Naive thymus-derived CD4-positive, alpha-beta T cell (primary cell): ENCODE data around the gene PLCH2. TPM values are rescaled to one million over a fixed set of nuclear protein-coding genes. Genes with fewer than 3 reads are reported as not detected.

Source experiments
- ATAC-seq: fragments of 150-1000 bp; cut with Tn5 transposase; 2 replicates; pipeline ENCODE4 v1.10.0; 2021; ENCODE audit warnings: mild to moderate bottlenecking, moderate library complexity
- CTCF ChIA-PET: fragments of 350-600 bp; sonication (Branson Sonifier 250); formaldehyde crosslinking; loops from one replicate; lab custom pipeline; 2021; ENCODE audit warnings: antibody characterized with exemption; lab: Charles Lee
- POLR2A ChIA-PET: fragments of 350-600 bp; sonication (Branson Sonifier 250); formaldehyde crosslinking; loops from one replicate; lab custom pipeline; 2021; ENCODE audit warnings: antibody characterized with exemption, inconsistent platforms; lab: Charles Lee
- DNase-seq, 9 donors: peaks; one replicate each; pipeline versions ENCODE4 v3.0.0 to v3.0.0-alpha.2; 2020 to 2022; ENCODE audit warnings: mixed read lengths in 1 of 9
- H3K27ac ChIP-seq: one replicate; pipeline ENCODE4 v1.7.0; 2013; ENCODE audit warnings: mild to moderate bottlenecking, low read depth, low read length, moderate library complexity
- H3K27me3 ChIP-seq, 2 donors: one replicate each; pipeline ENCODE4 v1.7.0; 2013; ENCODE audit warnings: low read length in 2 of 2, mild to moderate bottlenecking in 2 of 2, moderate library complexity in 2 of 2; ENCODE audit not compliant: control insufficient read depth in 2 of 2, insufficient read depth in 2 of 2
- H3K36me3 ChIP-seq, 3 experiments: 1 replicate in 2 of 3; 2 replicates in 1 of 3; pipeline ENCODE4 v1.7.0; 2013; ENCODE audit warnings: low read length in 3 of 3, mild to moderate bottlenecking in 3 of 3, moderate library complexity in 1 of 3; ENCODE audit not compliant: insufficient read depth in 3 of 3, control insufficient read depth in 2 of 3
- H3K4me1 ChIP-seq, 2 donors: one replicate each; pipeline ENCODE4 v1.7.0; 2013; ENCODE audit warnings: low read length in 2 of 2, mild to moderate bottlenecking in 2 of 2, moderate library complexity in 1 of 2; ENCODE audit not compliant: control insufficient read depth in 2 of 2, insufficient read depth in 2 of 2
- H3K4me3 ChIP-seq: 2 replicates; pipeline ENCODE4 v1.7.0; 2013; ENCODE audit warnings: mild to moderate bottlenecking, low read length
- H3K9me3 ChIP-seq, 3 experiments: 1 replicate in 2 of 3; 2 replicates in 1 of 3; pipeline ENCODE4 v1.7.0; 2013; ENCODE audit warnings: low read length in 3 of 3; ENCODE audit not compliant: control insufficient read depth in 2 of 3
- H3K27ac Mint-ChIP-seq, 9 donors: one replicate each; pipeline ENCODE4 v1.8.0; 2020 to 2022; ENCODE audit warnings: mixed read lengths in 9 of 9, mild to moderate bottlenecking in 8 of 9, moderate library complexity in 5 of 9, inconsistent platforms in 2 of 9
- H3K27me3 Mint-ChIP-seq, 5 donors: one replicate each; pipeline ENCODE4 v1.8.0; 2021 to 2022; ENCODE audit warnings: mixed read lengths in 5 of 5, mild to moderate bottlenecking in 1 of 5
- H3K36me3 Mint-ChIP-seq, 5 donors: one replicate each; pipeline ENCODE4 v1.8.0; 2020 to 2022; ENCODE audit warnings: mixed read lengths in 5 of 5, mild to moderate bottlenecking in 3 of 5, inconsistent platforms in 1 of 5
- H3K4me1 Mint-ChIP-seq, 7 donors: one replicate each; pipeline ENCODE4 v1.8.0; 2020 to 2022; ENCODE audit warnings: mixed read lengths in 7 of 7, mild to moderate bottlenecking in 3 of 7, inconsistent platforms in 1 of 7
- H3K4me3 Mint-ChIP-seq, 10 donors: one replicate each; pipeline ENCODE4 v1.8.0; 2020 to 2022; ENCODE audit warnings: mild to moderate bottlenecking in 10 of 10, mixed read lengths in 10 of 10, moderate library complexity in 6 of 10, inconsistent platforms in 2 of 10
- H3K9me3 Mint-ChIP-seq, 11 donors: one replicate each; pipeline ENCODE4 v1.8.0; 2020 to 2022; ENCODE audit warnings: mixed read lengths in 11 of 11, mild to moderate bottlenecking in 4 of 11, inconsistent platforms in 1 of 11, moderate library complexity in 1 of 11
- intact Hi-C, 2 donors: fragments of 100-400 bp; cut with micrococcal nuclease; formaldehyde crosslinking; loops; one replicate each; pipeline ENCODE4 v1.15.1; 2023
- polyA plus RNA-seq, 2 donors: library from polyadenylated mRNA; unstranded; fragments of 300-500 nt; fragmentation: Illumina TruSeq; gene quantifications; one replicate each; pipeline ENCODE4 v1.2.3, GENCODE V29; 2021
- total RNA-seq, 6 experiments: library from RNA in 5 of 6; stranded (reverse) in 5 of 6; gene quantifications; 1 replicate in 5 of 6; 2 replicates in 1 of 6; pipeline ENCODE4 v1.2.3 and lab custom pipeline; 2021 to 2026

PLCH2 gene
- total and polyA plus RNA-seq, 7 experiments from 2014 or later = 0.11 to 37.4 (median 11.8) TPM

GRCh38 chr1:2451741-2452140 lies 24.3 kb upstream of the PLCH2 start:
- Mint-ChIP-seq H3K4me3 (no peak overlapping the region), H3K27me3 (no peaks in the 10 kb centered on the region), H3K36me3 (no peaks in the 10 kb centered on the region), H3K27ac (no peak overlapping the region), H3K4me1 (peaks cover 0 to 2% (median 0%) of the 10 kb centered on the region in 7 donors), H3K9me3 (no peaks in the 10 kb centered on the region)
- ChIA-PET CTCF (interaction anchor here (0.8 kb wide), 1 partner anchor 95 kb away, joined by 3 read pairs; no protein-coding TSS in a partner anchor), POLR2A (no interaction called here)
- Histone ChIP-seq H3K27ac (no peak overlapping the region), H3K9me3 (no peaks in the 10 kb centered on the region), H3K27me3 (no peaks in the 10 kb centered on the region), H3K36me3 (no peaks in the 10 kb centered on the region), H3K4me1 (no peaks in the 10 kb centered on the region), H3K4me3 (no peak overlapping the region)
- DNase-seq = no peak
- intact Hi-C loops = no loop called here
- no peak for ATAC-seq

GRCh38 chr1:2452201-2452931 lies 23.7 kb upstream of the PLCH2 start:
- H3K4me3 ChIP-seq = no peak overlapping the region
- ChIA-PET POLR2A (no interaction called here), CTCF (no interaction called here)
- no peaks in the 10 kb centered on the region for H3K9me3 ChIP-seq
- DNase-seq (no peak), ATAC-seq (no peak)
- no peaks in the 10 kb centered on the region for H3K4me1 ChIP-seq
- intact Hi-C loops = no loop called here
- no peaks in the 10 kb centered on the region for H3K27me3 ChIP-seq
- no peaks in the 10 kb centered on the region for H3K27me3 Mint-ChIP-seq
- H3K36me3 Mint-ChIP-seq = no peaks in the 10 kb centered on the region
- H3K27ac ChIP-seq = no peak overlapping the region
- no peaks in the 10 kb centered on the region for H3K4me1 Mint-ChIP-seq
- no peak overlapping the region for H3K4me3 Mint-ChIP-seq
- H3K36me3 ChIP-seq = no peaks in the 10 kb centered on the region
- H3K9me3 Mint-ChIP-seq = no peaks in the 10 kb centered on the region
- H3K27ac Mint-ChIP-seq = no peak overlapping the region

- intact Hi-C loops = no loop called here
- ChIA-PET CTCF (no interaction called here), POLR2A (no interaction called here)
- peak overlapping the region in 1 of 9 donors; percentile 33 for H3K27ac Mint-ChIP-seq
- ATAC-seq = no peak
- no peaks in the 10 kb centered on the region for H3K9me3 Mint-ChIP-seq
- Histone ChIP-seq H3K27me3 (no peaks in the 10 kb centered on the region), H3K36me3 (no peaks in the 10 kb centered on the region), H3K4me1 (no peaks in the 10 kb centered on the region), H3K27ac (no peak overlapping the region), H3K4me3 (no peak overlapping the region), H3K9me3 (no peaks in the 10 kb centered on the region)
- no peaks in the 10 kb centered on the region for H3K27me3 Mint-ChIP-seq
- no peaks in the 10 kb centered on the region for H3K4me1 Mint-ChIP-seq
- no peak overlapping the region for H3K4me3 Mint-ChIP-seq
- no peaks in the 10 kb centered on the region for H3K36me3 Mint-ChIP-seq
- no peak for DNase-seq
These were observed 23.2 kb upstream of the PLCH2 start for GRCh38 chr1:2452932-2453315.

GRCh38 chr1:2454227-2454626 lies 21.9 kb upstream of the PLCH2 start:
- Mint-ChIP-seq H3K4me3 (no peak overlapping the region), H3K36me3 (no peaks in the 10 kb centered on the region), H3K27me3 (no peaks in the 10 kb centered on the region), H3K27ac (no peak overlapping the region), H3K4me1 (no peaks in the 10 kb centered on the region), H3K9me3 (no peaks in the 10 kb centered on the region)
- H3K27me3 ChIP-seq = no peaks in the 10 kb centered on the region
- H3K36me3 ChIP-seq = no peaks in the 10 kb centered on the region
- POLR2A ChIA-PET = no interaction called here
- CTCF ChIA-PET = no interaction called here
- ATAC-seq (no peak), DNase-seq (no peak)
- intact Hi-C loops = no loop called here
- H3K4me1 ChIP-seq = no peaks in the 10 kb centered on the region
- H3K4me3 ChIP-seq = no peak overlapping the region
- H3K9me3 ChIP-seq = no peaks in the 10 kb centered on the region
- no peak overlapping the region for H3K27ac ChIP-seq

- Mint-ChIP-seq H3K36me3 (no peaks in the 10 kb centered on the region), H3K27ac (no peak overlapping the region), H3K27me3 (no peaks in the 10 kb centered on the region), H3K9me3 (no peaks in the 10 kb centered on the region), H3K4me1 (no peaks in the 10 kb centered on the region), H3K4me3 (no peak overlapping the region)
- ChIA-PET POLR2A (no interaction called here), CTCF (interaction anchor here (0.7 kb wide), 1 partner anchor 34 kb away, joined by 3 read pairs; no protein-coding TSS in a partner anchor)
- Histone ChIP-seq H3K4me3 (no peak overlapping the region), H3K4me1 (no peaks in the 10 kb centered on the region), H3K9me3 (no peaks in the 10 kb centered on the region), H3K27ac (no peak overlapping the region), H3K36me3 (no peaks in the 10 kb centered on the region), H3K27me3 (no peaks in the 10 kb centered on the region)
- no peak for ATAC-seq
- intact Hi-C loops = no loop called here
- DNase-seq = no peak
These were observed 20.3 kb upstream of the PLCH2 start for GRCh38 chr1:2455757-2456156.

GRCh38 chr1:2457444-2457843 lies 18.6 kb upstream of the PLCH2 start:
- no peaks in the 10 kb centered on the region for H3K9me3 ChIP-seq
- no peak for ATAC-seq
- Mint-ChIP-seq H3K36me3 (no peaks in the 10 kb centered on the region), H3K27ac (no peak overlapping the region), H3K27me3 (no peaks in the 10 kb centered on the region), H3K9me3 (no peaks in the 10 kb centered on the region), H3K4me3 (no peak overlapping the region), H3K4me1 (peaks cover 0 to 2% (median 0%) of the 10 kb centered on the region in 7 donors)
- DNase-seq = no peak
- no peaks in the 10 kb centered on the region for H3K4me1 ChIP-seq
- ChIA-PET CTCF (no interaction called here), POLR2A (no interaction called here)
- intact Hi-C loops = no loop called here
- H3K27me3 ChIP-seq = no peaks in the 10 kb centered on the region
- H3K4me3 ChIP-seq = no peak overlapping the region
- H3K36me3 ChIP-seq = no peaks in the 10 kb centered on the region
- no peak overlapping the region for H3K27ac ChIP-seq

GRCh38 chr1:2458687-2459086 lies 17.4 kb upstream of the PLCH2 start:
- POLR2A ChIA-PET = no interaction called here
- no peaks in the 10 kb centered on the region for H3K36me3 ChIP-seq
- CTCF ChIA-PET = no interaction called here
- no peak overlapping the region for H3K27ac Mint-ChIP-seq
- ATAC-seq = no peak
- H3K36me3 Mint-ChIP-seq = no peaks in the 10 kb centered on the region
- no peak overlapping the region for H3K4me3 Mint-ChIP-seq
- no peaks in the 10 kb centered on the region for H3K4me1 ChIP-seq
- DNase-seq = no peak
- intact Hi-C loops = no loop called here
- H3K4me3 ChIP-seq = no peak overlapping the region
- no peaks in the 10 kb centered on the region for H3K27me3 ChIP-seq
- no peaks in the 10 kb centered on the region for H3K9me3 ChIP-seq
- no peak overlapping the region for H3K27ac ChIP-seq
- H3K4me1 Mint-ChIP-seq = peaks cover 0 to 3% (median 0%) of the 10 kb centered on the region in 7 donors
- H3K9me3 Mint-ChIP-seq = no peaks in the 10 kb centered on the region
- no peaks in the 10 kb centered on the region for H3K27me3 Mint-ChIP-seq
